Neuronal stem cell (in vitro differentiated cells): ENCODE results near the gene CTNND2.

Experiments
- DNase-seq: peaks from one replicate; pipeline ENCODE4 v3.0.0-alpha.2; 2013; ENCODE audit warnings: low spot score
- H2AFZ ChIP-seq: one replicate; pipeline ENCODE4 v1.6.1; 2013; ENCODE audit warnings: mild to moderate bottlenecking, low read length, inconsistent platforms
- H2AK5ac ChIP-seq: 2 replicates; pipeline ENCODE4 v1.6.1; 2013; ENCODE audit warnings: low read depth, mild to moderate bottlenecking, inconsistent platforms, low read length, moderate library complexity, mixed read lengths
- H2BK120ac ChIP-seq: 2 replicates; pipeline ENCODE4 v1.6.1; 2013; ENCODE audit warnings: low read depth, mild to moderate bottlenecking, inconsistent platforms, low read length, moderate library complexity, mixed read lengths
- H2BK12ac ChIP-seq: one replicate; pipeline ENCODE4 v1.6.1; 2013; ENCODE audit warnings: low read length, inconsistent platforms
- H2BK15ac ChIP-seq: 2 replicates; pipeline ENCODE4 v1.6.1; 2013; ENCODE audit warnings: mild to moderate bottlenecking, low read length, inconsistent platforms, mixed read lengths
- H2BK5ac ChIP-seq: one replicate; pipeline ENCODE4 v1.6.1; 2013; ENCODE audit warnings: inconsistent platforms, mild to moderate bottlenecking, low read length, moderate library complexity
- H3K14ac ChIP-seq: one replicate; pipeline ENCODE4 v1.6.1; 2013; ENCODE audit warnings: low read length, inconsistent platforms
- H3K18ac ChIP-seq: 2 replicates; pipeline ENCODE4 v1.6.1; 2013; ENCODE audit warnings: low read length, inconsistent platforms
- H3K23ac ChIP-seq: 2 replicates; pipeline ENCODE4 v1.6.1; 2013; ENCODE audit warnings: low read depth, mild to moderate bottlenecking, mixed read lengths, low read length, inconsistent platforms; ENCODE audit not compliant: poor library complexity
- H3K27ac ChIP-seq: replicated peaks from 3 replicates; pipeline ENCODE4 v1.5.1; 2013; ENCODE audit warnings: low read length, inconsistent platforms
- H3K27me3 ChIP-seq, 3 experiments: 2 replicates each; pipeline ENCODE4 v1.6.1; 2013; ENCODE audit warnings: low read length in 3 of 3, mild to moderate bottlenecking in 2 of 3, inconsistent platforms in 1 of 3, low read depth in 1 of 3, mixed read lengths in 1 of 3, moderate library complexity in 1 of 3; ENCODE audit not compliant: control insufficient read depth in 3 of 3, insufficient read depth in 3 of 3
- H3K36me3 ChIP-seq, 2 donors: replicated peaks in 1 of 2; 2 replicates each; pipeline ENCODE4 v1.6.1; 2013; ENCODE audit warnings: low read length in 2 of 2; ENCODE audit not compliant: control insufficient read depth in 2 of 2, insufficient read depth in 2 of 2
- H3K4ac ChIP-seq: 2 replicates; pipeline ENCODE4 v1.6.1; 2013; ENCODE audit warnings: inconsistent platforms, mild to moderate bottlenecking, low read length, moderate library complexity
- H3K4me1 ChIP-seq, 2 donors: 1 replicate in 1 of 2; 2 replicates in 1 of 2; pipeline ENCODE4 v1.6.1; 2013; ENCODE audit warnings: low read length in 2 of 2, low read depth in 1 of 2; ENCODE audit not compliant: control insufficient read depth in 2 of 2, insufficient read depth in 1 of 2
- H3K4me2 ChIP-seq: one replicate; pipeline ENCODE4 v1.6.1; 2013; ENCODE audit warnings: mild to moderate bottlenecking, low read length, inconsistent platforms; ENCODE audit not compliant: insufficient read depth, poor library complexity, severe bottlenecking
- H3K4me3 ChIP-seq, 2 donors: 2 replicates each; pipeline ENCODE4 v1.5.1; 2013; ENCODE audit warnings: low read length in 2 of 2, mild to moderate bottlenecking in 2 of 2, inconsistent platforms in 1 of 2, moderate library complexity in 1 of 2
- H3K79me1 ChIP-seq: one replicate; pipeline ENCODE4 v1.6.1; 2013; ENCODE audit warnings: low read depth, mild to moderate bottlenecking, inconsistent platforms, low read length, moderate library complexity
- H3K9ac ChIP-seq: one replicate; pipeline ENCODE4 v1.6.1; 2013; ENCODE audit warnings: mild to moderate bottlenecking, low read depth, low read length, inconsistent platforms; ENCODE audit not compliant: poor library complexity
- H3K9me3 ChIP-seq, 2 donors: replicated peaks in 1 of 2; 2 replicates each; pipeline versions ENCODE3 to v1.6.1; 2013; ENCODE audit warnings: low read length in 2 of 2, mild to moderate bottlenecking in 2 of 2, inconsistent platforms in 1 of 2, low read depth in 1 of 2, mixed read lengths in 1 of 2, moderate library complexity in 1 of 2; ENCODE audit not compliant: control insufficient read depth in 2 of 2, insufficient read depth in 1 of 2
- H4K8ac ChIP-seq: one replicate; pipeline ENCODE4 v1.6.1; 2013; ENCODE audit warnings: low read depth, mild to moderate bottlenecking, inconsistent platforms, low read length, moderate library complexity
- H4K91ac ChIP-seq: one replicate; pipeline ENCODE4 v1.6.1; 2013; ENCODE audit warnings: low read length, low read depth, mild to moderate bottlenecking, inconsistent platforms; ENCODE audit not compliant: poor library complexity
- WGBS, 2 donors: extraction: QIAGEN DNeasy Blood & Tissue Kit; methylation state at CpG; one replicate each; pipeline ENCODE4 v1.1.7; 2013; ENCODE audit warnings: missing lambda C conversion rate in 2 of 2, mixed read lengths in 1 of 2; ENCODE audit not compliant: insufficient read length in 2 of 2, insufficient replicate concordance in 1 of 2; ENCODE audit errors: extremely low coverage in 2 of 2; 5-methylcytosine and 5-hydroxymethylcytosine counted together

Gene CTNND2

GRCh38 chr5:11289208-11289607, 615.0 kb downstream of the CTNND2 start:
- no peaks in the 10 kb centered on the region for H3K36me3 ChIP-seq
- DNase-seq = no peak
- H3K9me3 ChIP-seq = peaks cover 2 to 16% of the 10 kb centered on the region in 2 donors
- H3K9ac ChIP-seq = no peak overlapping the region
- no peak overlapping the region for H2AFZ ChIP-seq
- no peak overlapping the region for H2BK15ac ChIP-seq
- no peak overlapping the region for H2BK120ac ChIP-seq
- H3K79me1 ChIP-seq = no peaks in the 10 kb centered on the region
- no peak overlapping the region for H3K4me3 ChIP-seq
- no peak overlapping the region for H3K23ac ChIP-seq
- WGBS, 2 donors = no CpG with 5 or more reads among the region's 4 CpGs
- H3K4me2 ChIP-seq = no peak overlapping the region
- H3K4me1 ChIP-seq = peaks cover 0 to 4% of the 10 kb centered on the region in 2 donors
- no peak overlapping the region for H3K14ac ChIP-seq
- no peak overlapping the region for H4K91ac ChIP-seq
- H3K27me3 ChIP-seq = no peaks in the 10 kb centered on the region
- H2AK5ac ChIP-seq = no peak overlapping the region
- no peak overlapping the region for H2BK5ac ChIP-seq
- no peak overlapping the region for H2BK12ac ChIP-seq
- H3K27ac ChIP-seq = no peak overlapping the region
- H3K4ac ChIP-seq = no peak overlapping the region
- no peak overlapping the region for H4K8ac ChIP-seq
- H3K18ac ChIP-seq = no peak overlapping the region

DNA sequence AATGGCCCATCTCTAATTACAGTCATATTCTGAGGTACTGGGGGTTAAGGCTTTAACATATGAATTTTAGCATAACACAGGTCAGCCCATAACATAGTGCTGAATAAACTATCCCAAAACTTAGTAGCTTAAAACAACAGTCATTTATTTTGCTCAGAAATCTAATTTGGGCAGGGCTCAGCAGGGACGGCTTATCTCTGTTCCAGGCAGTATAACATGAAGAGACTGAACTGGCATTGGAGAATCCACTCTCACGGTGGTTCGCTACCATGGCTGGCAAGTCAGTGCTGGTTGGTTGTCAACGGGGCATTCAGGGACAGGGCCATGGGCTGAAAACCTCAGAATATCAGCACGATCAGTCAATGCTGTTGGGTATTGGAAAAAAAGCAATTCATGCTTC, 622.4 kb downstream of the CTNND2 start:
- H3K36me3 ChIP-seq = peaks cover 3 to 4% of the 10 kb centered on the region in 2 donors
- H3K4me2 ChIP-seq = no peak overlapping the region
- no peak overlapping the region for H3K23ac ChIP-seq
- H4K8ac ChIP-seq = no peak overlapping the region
- H3K27me3 ChIP-seq = no peaks in the 10 kb centered on the region
- H2BK5ac ChIP-seq = no peak overlapping the region
- no peak overlapping the region for H3K4ac ChIP-seq
- no peak overlapping the region for H4K91ac ChIP-seq
- no peak overlapping the region for H2BK12ac ChIP-seq
- no peak overlapping the region for H2BK120ac ChIP-seq
- H3K4me3 ChIP-seq = no peak overlapping the region
- H2BK15ac ChIP-seq = no peak overlapping the region
- H2AK5ac ChIP-seq = no peak overlapping the region
- DNase-seq = no peak
- no peak overlapping the region for H3K18ac ChIP-seq
- H3K79me1 ChIP-seq = no peaks in the 10 kb centered on the region
- H3K14ac ChIP-seq = no peak overlapping the region
- H2AFZ ChIP-seq = no peak overlapping the region
- peaks cover 5 to 31% of the 10 kb centered on the region in 2 donors for H3K9me3 ChIP-seq
- no peak overlapping the region for H3K27ac ChIP-seq
- H3K4me1 ChIP-seq = no peaks in the 10 kb centered on the region
- WGBS, 2 donors = no CpG with 5 or more reads among the region's 5 CpGs
- H3K9ac ChIP-seq = no peak overlapping the region

DNA sequence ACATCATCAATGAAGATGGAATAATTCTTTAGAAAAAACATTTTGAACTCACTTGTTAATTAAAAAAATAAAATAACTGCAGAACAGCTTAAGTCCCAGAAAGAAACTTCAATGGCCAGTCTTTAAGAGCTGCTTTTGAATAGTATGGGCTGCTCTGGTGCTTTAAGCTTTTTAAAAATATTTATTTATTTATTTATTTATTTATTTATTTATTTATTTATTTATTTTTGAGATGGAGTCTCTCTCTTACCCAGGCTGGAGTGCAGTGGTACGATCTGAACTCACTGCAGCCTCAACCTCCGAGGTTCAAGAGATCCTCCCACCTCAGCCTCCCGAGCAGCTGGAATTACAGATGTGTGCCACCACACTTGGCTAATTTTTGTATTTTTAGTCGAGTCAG, 626.9 kb downstream of the CTNND2 start:
- Histone ChIP-seq H4K91ac (no peak overlapping the region), H3K18ac (no peak overlapping the region), H3K4me1 (no peaks in the 10 kb centered on the region), H4K8ac (no peak overlapping the region), H3K36me3 (no peaks in the 10 kb centered on the region), H2AK5ac (no peak overlapping the region), H2BK12ac (no peak overlapping the region), H3K4me3 (no peak overlapping the region), H3K27me3 (no peaks in the 10 kb centered on the region), H3K79me1 (no peaks in the 10 kb centered on the region), H2BK15ac (no peak overlapping the region), H2BK5ac (no peak overlapping the region), H2AFZ (no peak overlapping the region), H3K4ac (no peak overlapping the region), H3K27ac (no peak overlapping the region), H3K4me2 (no peak overlapping the region), H3K14ac (no peak overlapping the region), H2BK120ac (no peak overlapping the region), H3K9ac (no peak overlapping the region), H3K23ac (no peak overlapping the region), H3K9me3 (peaks cover 0 to 13% of the 10 kb centered on the region in 2 donors)
- WGBS, 2 donors = no CpG with 5 or more reads among the region's 4 CpGs
- DNase-seq = no peak

- H3K14ac ChIP-seq = no peak overlapping the region
- no peaks in the 10 kb centered on the region for H3K79me1 ChIP-seq
- no peak overlapping the region for H4K91ac ChIP-seq
- H4K8ac ChIP-seq = no peak overlapping the region
- no peak overlapping the region for H2BK120ac ChIP-seq
- no peak overlapping the region for H3K9ac ChIP-seq
- no peaks in the 10 kb centered on the region for H3K27me3 ChIP-seq
- H3K4me3 ChIP-seq = no peak overlapping the region
- H2BK5ac ChIP-seq = no peak overlapping the region
- H3K36me3 ChIP-seq = no peaks in the 10 kb centered on the region
- no CpG with 5 or more reads among the region's 11 CpGs for WGBS, 2 donors
- no peak overlapping the region for H2AK5ac ChIP-seq
- no peaks in the 10 kb centered on the region for H3K4me1 ChIP-seq
- H3K9me3 ChIP-seq = no peaks in the 10 kb centered on the region
- H2BK12ac ChIP-seq = no peak overlapping the region
- no peak overlapping the region for H3K27ac ChIP-seq
- no peak overlapping the region for H3K4ac ChIP-seq
- H2BK15ac ChIP-seq = no peak overlapping the region
- H3K4me2 ChIP-seq = no peak overlapping the region
- no peak overlapping the region for H3K18ac ChIP-seq
- H3K23ac ChIP-seq = no peak overlapping the region
- no peak overlapping the region for H2AFZ ChIP-seq
- no peak for DNase-seq
These were observed 630.9 kb downstream of the CTNND2 start for GRCh38 chr5:11273180-11273903.
